ENCODE results near the gene EXOC5. TPM values are rescaled to one million over a fixed set of nuclear protein-coding genes. Genes with fewer than 3 reads are reported as not detected.

EXOC5 gene
- total RNA-seq, 1 experiment from 2014 or later, result 80.4 TPM

- TF ChIP-seq RELA (CRISPR knock-in tag; IDR thresholded peaks at IDR 0.05; ENCODE audit: borderline replicate concordance) (no peak), ZNF232 (CRISPR knock-in tag; IDR thresholded peaks at IDR 0.05) (no peak), JUN (CRISPR knock-in tag; IDR thresholded peaks at IDR 0.05) (no peak), ZNF219 (CRISPR knock-in tag; IDR thresholded peaks at IDR 0.05; ENCODE audit: borderline replicate concordance) (no peak), TEAD1 (CRISPR knock-in tag; IDR thresholded peaks at IDR 0.05) (no peak), PRRX2 (CRISPR knock-in tag; IDR thresholded peaks at IDR 0.05) (no peak)
- TF ChIP-seq, protein P1, sequence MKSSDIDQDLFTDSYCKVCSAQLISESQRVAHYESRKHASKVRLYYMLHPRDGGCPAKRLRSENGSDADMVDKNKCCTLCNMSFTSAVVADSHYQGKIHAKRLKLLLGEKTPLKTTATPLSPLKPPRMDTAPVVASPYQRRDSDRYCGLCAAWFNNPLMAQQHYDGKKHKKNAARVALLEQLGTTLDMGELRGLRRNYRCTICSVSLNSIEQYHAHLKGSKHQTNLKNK (CRISPR knock-in tag; IDR thresholded peaks at IDR 0.05), result no peak
Measured at GRCh38 chr14:57171903-57172302, 96.8 kb downstream of the EXOC5 start (continued).

DNA sequence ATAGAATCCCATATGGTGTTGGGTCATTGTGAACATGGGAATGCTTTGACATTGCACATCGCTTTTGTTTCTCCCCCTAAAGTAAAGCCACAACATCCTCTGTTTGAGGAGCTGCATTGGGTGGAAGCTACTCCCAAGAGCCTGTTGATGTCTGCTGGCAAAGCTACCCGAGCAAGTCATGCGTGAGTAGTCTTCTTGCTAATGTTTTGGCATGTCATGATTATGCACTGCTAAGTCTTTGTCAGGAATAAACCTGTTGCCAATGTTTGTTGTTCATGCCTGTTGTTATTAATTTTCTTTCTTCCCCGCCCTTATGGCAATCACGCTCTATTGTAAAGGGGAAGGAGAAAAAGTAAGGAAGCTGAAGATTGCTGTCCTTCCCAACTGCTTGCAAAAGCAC, 97.3 kb downstream of the EXOC5 start:
- DNase-seq (ENCODE audit: low spot score), result no peak
- Mint-ChIP-seq H3K36me3 (no peaks in the 10 kb centered on the region), H3K27me3 (ENCODE audit: low read depth) (no peaks in the 10 kb centered on the region), H3K4me3 (no peak overlapping the region), H3K9me3 (no peaks in the 10 kb centered on the region), H3K27ac (no peak overlapping the region), H3K4me1 (peaks cover 27% of the 10 kb centered on the region)
- no peak for ATAC-seq
- CTCF ChIA-PET, result interaction anchor here (1.2 to 1.5 kb wide), 2 partner anchors 12 to 106 kb away, joined by 3 read pairs; no protein-coding TSS in a partner anchor
- POLR2A ChIA-PET, result no interaction called here
- no peak for TF ChIP-seq MYBL2 (CRISPR knock-in tag; IDR thresholded peaks at IDR 0.05)
- no peak for TF ChIP-seq ZNF263 (CRISPR knock-in tag; IDR thresholded peaks at IDR 0.05; ENCODE audit: low read depth)
- no peak for TF ChIP-seq ATF1 (CRISPR knock-in tag; IDR thresholded peaks at IDR 0.05)
- no peak for TF ChIP-seq ZNF138 (CRISPR knock-in tag; conservative IDR thresholded peaks at IDR 0.05)
- TF ChIP-seq, protein P2, sequence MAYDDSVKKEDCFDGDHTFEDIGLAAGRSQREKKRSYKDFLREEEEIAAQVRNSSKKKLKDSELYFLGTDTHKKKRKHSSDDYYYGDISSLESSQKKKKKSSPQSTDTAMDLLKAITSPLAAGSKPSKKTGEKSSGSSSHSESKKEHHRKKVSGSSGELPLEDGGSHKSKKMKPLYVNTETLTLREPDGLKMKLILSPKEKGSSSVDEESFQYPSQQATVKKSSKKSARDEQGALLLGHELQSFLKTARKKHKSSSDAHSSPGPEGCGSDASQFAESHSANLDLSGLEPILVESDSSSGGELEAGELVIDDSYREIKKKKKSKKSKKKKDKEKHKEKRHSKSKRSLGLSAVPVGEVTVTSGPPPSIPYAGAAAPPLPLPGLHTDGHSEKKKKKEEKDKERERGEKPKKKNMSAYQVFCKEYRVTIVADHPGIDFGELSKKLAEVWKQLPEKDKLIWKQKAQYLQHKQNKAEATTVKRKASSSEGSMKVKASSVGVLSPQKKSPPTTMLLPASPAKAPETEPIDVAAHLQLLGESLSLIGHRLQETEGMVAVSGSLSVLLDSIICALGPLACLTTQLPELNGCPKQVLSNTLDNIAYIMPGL (CRISPR knock-in tag; IDR thresholded peaks at IDR 0.05), result no peak
- no peak for TF ChIP-seq NFYB (CRISPR knock-in tag; conservative IDR thresholded peaks at IDR 0.05; ENCODE audit: low read depth)
- no peak for TF ChIP-seq RORB (CRISPR knock-in tag; IDR thresholded peaks at IDR 0.05)
- no peak for TF ChIP-seq MAX (CRISPR knock-in tag; IDR thresholded peaks at IDR 0.05)
- TF ChIP-seq GTF2I (CRISPR knock-in tag; conservative IDR thresholded peaks at IDR 0.05), result no peak
- TF ChIP-seq ZNF232 (CRISPR knock-in tag; IDR thresholded peaks at IDR 0.05), result no peak
- TF ChIP-seq E2F1 (CRISPR knock-in tag; IDR thresholded peaks at IDR 0.05), result no peak
- TF ChIP-seq SMAD3 (CRISPR knock-in tag; IDR thresholded peaks at IDR 0.05; ENCODE audit: borderline replicate concordance), result no peak
- TF ChIP-seq FOXK1 (CRISPR knock-in tag; IDR thresholded peaks at IDR 0.05), result no peak
- TF ChIP-seq CREM (CRISPR knock-in tag; IDR thresholded peaks at IDR 0.05), result no peak
- no peak for TF ChIP-seq PRDM15 (CRISPR knock-in tag; IDR thresholded peaks at IDR 0.05)
- no peak for TF ChIP-seq OVOL2 (CRISPR knock-in tag; IDR thresholded peaks at IDR 0.05; ENCODE audit: borderline replicate concordance)
- no peak for TF ChIP-seq ZNF425 (CRISPR knock-in tag; conservative IDR thresholded peaks at IDR 0.05)
